Measurements from ENCODE around the gene SYNPO.

The SYNPO gene

GRCh38 chr5:150599281-150599680 is 41.2 kb upstream of the SYNPO start:
- H3K4me2 ChIP-seq, result peak overlapping the region; percentile 93
- TF ChIP-seq Cebpa-rat (IDR thresholded peaks at IDR 0.05), result no peak
- H3K9ac ChIP-seq, result peak overlapping the region; percentile 76; the same call in 1 of the 2 replicates
- H3K4me1 ChIP-seq, result peaks cover 99% of the 10 kb centered on the region
- no peaks in the 10 kb centered on the region for H3K9me3 ChIP-seq
- H3K27ac ChIP-seq, result peak overlapping the region; percentile 86
- no peaks in the 10 kb centered on the region for H4K20me1 ChIP-seq
- no peak overlapping the region for H3K4me3 ChIP-seq
- no peaks in the 10 kb centered on the region for H3K36me3 ChIP-seq
- H3K27me3 ChIP-seq, result no peaks in the 10 kb centered on the region

- H3K9ac ChIP-seq, result peak overlapping the region; percentile 76
- peak overlapping the region; percentile 86 for H3K27ac ChIP-seq
- H3K4me3 ChIP-seq, result peak overlapping the region; percentile 15
- no peaks in the 10 kb centered on the region for H3K9me3 ChIP-seq
- no peaks in the 10 kb centered on the region for H3K27me3 ChIP-seq
- TF ChIP-seq Cebpa-rat (IDR thresholded peaks at IDR 0.05), result no peak
- H3K4me2 ChIP-seq, result peak overlapping the region; percentile 93
- H4K20me1 ChIP-seq, result no peaks in the 10 kb centered on the region
- no peaks in the 10 kb centered on the region for H3K36me3 ChIP-seq
- H3K4me1 ChIP-seq, result peaks cover 95% of the 10 kb centered on the region
These were observed 40.4 kb upstream of the SYNPO start for GRCh38 chr5:150599917-150600511.

- Histone ChIP-seq H3K27me3 (no peaks in the 10 kb centered on the region), H3K9ac (peak overlapping the region; percentile 76), H4K20me1 (no peaks in the 10 kb centered on the region), H3K27ac (peak overlapping the region; percentile 86), H3K4me3 (peak overlapping the region; percentile 55), H3K4me1 (peaks cover 95% of the 10 kb centered on the region), H3K9me3 (no peaks in the 10 kb centered on the region), H3K4me2 (peak overlapping the region; percentile 93), H3K36me3 (no peaks in the 10 kb centered on the region)
- no peak for TF ChIP-seq Cebpa-rat (IDR thresholded peaks at IDR 0.05)
These were observed 39.6 kb upstream of the SYNPO start for GRCh38 chr5:150600616-150601490.

- Histone ChIP-seq H3K4me3 (peak overlapping the region; percentile 55), H4K20me1 (no peaks in the 10 kb centered on the region), H3K9me3 (no peaks in the 10 kb centered on the region), H3K9ac (peak overlapping the region; percentile 76), H3K27ac (peak overlapping the region; percentile 86), H3K36me3 (no peaks in the 10 kb centered on the region), H3K4me1 (peaks cover 95% of the 10 kb centered on the region), H3K27me3 (no peaks in the 10 kb centered on the region), H3K4me2 (peak overlapping the region; percentile 93)
- no peak for TF ChIP-seq Cebpa-rat (IDR thresholded peaks at IDR 0.05)
These were observed 38.7 kb upstream of the SYNPO start for GRCh38 chr5:150601491-150602345.

GRCh38 chr5:150603052-150603451 is 37.4 kb upstream of the SYNPO start:
- Histone ChIP-seq H3K36me3 (no peaks in the 10 kb centered on the region), H3K4me1 (peaks cover 94% of the 10 kb centered on the region), H4K20me1 (no peaks in the 10 kb centered on the region), H3K27me3 (no peaks in the 10 kb centered on the region), H3K4me2 (peak overlapping the region; percentile 93), H3K9ac (no peak overlapping the region), H3K27ac (no peak overlapping the region; the same call in 1 of the 2 replicates), H3K9me3 (no peaks in the 10 kb centered on the region), H3K4me3 (no peak overlapping the region)
- no peak for TF ChIP-seq Cebpa-rat (IDR thresholded peaks at IDR 0.05)

GRCh38 chr5:150603491-150603890 is 37.0 kb upstream of the SYNPO start:
- TF ChIP-seq Cebpa-rat (IDR thresholded peaks at IDR 0.05), result no peak
- H3K4me3 ChIP-seq, result no peak overlapping the region
- H3K27me3 ChIP-seq, result no peaks in the 10 kb centered on the region
- H3K9me3 ChIP-seq, result no peaks in the 10 kb centered on the region
- H3K27ac ChIP-seq, result no peak overlapping the region; the same call in 1 of the 2 replicates
- H3K4me1 ChIP-seq, result peaks cover 94% of the 10 kb centered on the region
- no peak overlapping the region for H3K9ac ChIP-seq
- H3K4me2 ChIP-seq, result peak overlapping the region; percentile 93
- H4K20me1 ChIP-seq, result no peaks in the 10 kb centered on the region
- H3K36me3 ChIP-seq, result no peaks in the 10 kb centered on the region

GRCh38 chr5:150604010-150604409 is 36.5 kb upstream of the SYNPO start:
- Histone ChIP-seq H3K27me3 (no peaks in the 10 kb centered on the region), H4K20me1 (no peaks in the 10 kb centered on the region), H3K9me3 (no peaks in the 10 kb centered on the region), H3K4me2 (0 out of 2 replicates have a peak overlapping the region, but pooled peaks have one; percentile 93), H3K4me3 (no peak overlapping the region), H3K27ac (no peak overlapping the region), H3K9ac (0 out of 2 replicates have a peak overlapping the region, but pooled peaks have one; percentile 18), H3K36me3 (no peaks in the 10 kb centered on the region), H3K4me1 (peaks cover 94% of the 10 kb centered on the region)
- no peak for TF ChIP-seq Cebpa-rat (IDR thresholded peaks at IDR 0.05)

- H4K20me1 ChIP-seq, result no peaks in the 10 kb centered on the region
- no peak overlapping the region for H3K27ac ChIP-seq
- no peak overlapping the region for H3K4me3 ChIP-seq
- H3K4me1 ChIP-seq, result peaks cover 94% of the 10 kb centered on the region
- no peak for TF ChIP-seq Cebpa-rat (IDR thresholded peaks at IDR 0.05)
- no peak overlapping the region; the same call in 1 of the 2 replicates for H3K9ac ChIP-seq
- H3K36me3 ChIP-seq, result no peaks in the 10 kb centered on the region
- H3K27me3 ChIP-seq, result no peaks in the 10 kb centered on the region
- no peaks in the 10 kb centered on the region for H3K9me3 ChIP-seq
- H3K4me2 ChIP-seq, result peak overlapping the region; percentile 18; the same call in 1 of the 2 replicates
These were observed 35.5 kb upstream of the SYNPO start for GRCh38 chr5:150604894-150605440.

- TF ChIP-seq Cebpa-rat (IDR thresholded peaks at IDR 0.05), result no peak
- H3K27me3 ChIP-seq, result no peaks in the 10 kb centered on the region
These were observed 34.9 kb upstream of the SYNPO start for GRCh38 chr5:150605546-150605945.

More at GRCh38 chr5:150605546-150605945, 34.9 kb upstream of the SYNPO start:
- H3K9ac ChIP-seq, result no peak overlapping the region; the same call in 1 of the 2 replicates
- no peaks in the 10 kb centered on the region for H4K20me1 ChIP-seq
- H3K36me3 ChIP-seq, result no peaks in the 10 kb centered on the region
- H3K27ac ChIP-seq, result no peak overlapping the region
- H3K4me3 ChIP-seq, result no peak overlapping the region
- H3K9me3 ChIP-seq, result no peaks in the 10 kb centered on the region
- H3K4me2 ChIP-seq, result peak overlapping the region; percentile 18; the same call in 1 of the 2 replicates
- H3K4me1 ChIP-seq, result peaks cover 94% of the 10 kb centered on the region
